Panc1 (cell line): ENCODE data around the gene TBX2. TPM values are rescaled to one million over a fixed set of nuclear protein-coding genes. Genes with fewer than 3 reads are reported as not detected.

ENCODE experiments used
- ATAC-seq: fragments of 200-7000 bp; cut with Tn5 transposase; 2 replicates; pipeline ENCODE4 v1.9.1; 2020; ENCODE audit warnings: mild to moderate bottlenecking, moderate library complexity
- Bru-seq: library from RNA; stranded (reverse); fragments of 400-500 nt; gene quantifications from one replicate; lab custom pipeline; 2021; lab: Mats Ljungman, UMichigan
- BruChase-seq, 2 experiments: library from RNA; stranded (reverse); fragments of 400-500 nt; gene quantifications; one replicate each; lab custom pipeline; 2021; lab: Mats Ljungman, UMichigan
- BruUV-seq: library from RNA; stranded (reverse); fragments of 400-500 nt; replicated peaks from 2 replicates; lab custom pipeline; 2021; lab: Mats Ljungman, UMichigan
- CTCF ChIA-PET: fragments of 300-600 bp; sonication (Branson Sonifier 250); formaldehyde crosslinking; loops from one replicate; lab custom pipeline; 2022; ENCODE audit warnings: antibody characterized with exemption; lab: Charles Lee
- POLR2A ChIA-PET: fragments of 300-600 bp; sonication (Branson Sonifier 250); formaldehyde crosslinking; loops from one replicate; lab custom pipeline; 2022; ENCODE audit warnings: antibody characterized with exemption; lab: Charles Lee
- DNase-seq: peaks from one replicate; pipeline ENCODE4 v3.0.0-alpha.2; 2010; ENCODE audit warnings: low read depth, low spot score
- H3K27ac ChIP-seq: 2 replicates; pipeline ENCODE4 v1.5.1; 2011; ENCODE audit warnings: mild to moderate bottlenecking, low read length, inconsistent platforms
- H3K27me3 ChIP-seq: fragments of 200-500 bp; sonication (Bioruptor generic); 2 replicates; pipeline ENCODE4 v1.6.0; 2014; ENCODE audit warnings: low read length, inconsistent platforms; ENCODE audit not compliant: control insufficient read depth, insufficient read depth
- H3K36me3 ChIP-seq: fragments of 200-500 bp; sonication (Bioruptor generic); 2 replicates; pipeline ENCODE4 v1.5.1; 2014; ENCODE audit warnings: inconsistent platforms, mild to moderate bottlenecking, low read length, moderate library complexity; ENCODE audit not compliant: control insufficient read depth, insufficient read depth
- H3K4me1 ChIP-seq: 2 replicates; pipeline ENCODE4 v1.5.1; 2011; ENCODE audit warnings: inconsistent platforms, mild to moderate bottlenecking, low read length, moderate library complexity; ENCODE audit not compliant: control insufficient read depth, insufficient read depth
- H3K4me3 ChIP-seq, 2 experiments: 2 replicates each; pipeline ENCODE4 v1.5.1; 2011 to 2012; ENCODE audit warnings: low read depth in 2 of 2, low read length in 2 of 2, mild to moderate bottlenecking in 2 of 2, inconsistent platforms in 1 of 2, moderate library complexity in 1 of 2
- H3K9me3 ChIP-seq: fragments of 200-500 bp; sonication (Bioruptor generic); 2 replicates; pipeline ENCODE4 v1.5.1; 2014; ENCODE audit warnings: low read depth, mild to moderate bottlenecking, inconsistent platforms, low read length, moderate library complexity; ENCODE audit not compliant: control insufficient read depth, insufficient read depth
- CTCF ChIP-seq: fragments of 450-650 bp; IDR thresholded peaks from 2 replicates; pipeline ENCODE4 v1.5.1; 2017; ENCODE audit warnings: mild to moderate bottlenecking
- POLR2AphosphoS5 ChIP-seq: IDR thresholded peaks from 2 replicates; pipeline ENCODE4 v1.6.1; 2012; ENCODE audit warnings: mild to moderate bottlenecking, low read depth, low read length, moderate library complexity
- REST ChIP-seq, 2 experiments: IDR thresholded peaks; 2 replicates each; pipeline ENCODE4 v1.6.1; 2011 to 2012; ENCODE audit warnings: low read depth in 2 of 2, control low read depth in 1 of 2, low read length in 1 of 2, mild to moderate bottlenecking in 1 of 2, moderate library complexity in 1 of 2; ENCODE audit not compliant: insufficient read depth in 1 of 2
- SIN3A ChIP-seq: IDR thresholded peaks from 2 replicates; pipeline ENCODE4 v1.6.1; 2012; ENCODE audit warnings: low read depth, mild to moderate bottlenecking, low read length, moderate library complexity, borderline replicate concordance; ENCODE audit not compliant: insufficient read depth
- TCF7L2 ChIP-seq: IDR thresholded peaks from 2 replicates; pipeline ENCODE4 v1.6.1; 2011; ENCODE audit warnings: mild to moderate bottlenecking, low read depth, low read length, inconsistent platforms
- in situ Hi-C: cut with HindIII; loops from 2 replicates; pipeline ENCODE4 v1.10.0; 2016; ENCODE audit warnings: low sequenced_read_pairs, low pct_unique_long_range_greater_than_20kb
- intact Hi-C: fragments of 100-400 bp; cut with micrococcal nuclease; formaldehyde crosslinking; loops from one replicate; pipeline ENCODE4 v1.10.0; 2022; ENCODE audit not compliant: unreplicated experiment
- long read RNA-seq: library from polyadenylated mRNA; unstranded; transcript quantifications from one replicate; pipeline ENCODE4 v2.0.0, GENCODE V29; 2021; ENCODE audit not compliant: unreplicated experiment
- polyA plus RNA-seq: library from polyadenylated mRNA; unstranded; fragments of >200 nt; gene quantifications from one replicate; pipeline ENCODE4 v1.2.1, GENCODE V29; 2012; ENCODE audit warnings: missing spikeins; ENCODE audit not compliant: insufficient read length
- total RNA-seq: library from RNA; stranded (reverse); gene quantifications from one replicate; pipeline ENCODE4 v1.2.1, GENCODE V29; 2021; ENCODE audit not compliant: unreplicated experiment

Gene TBX2
- total RNA-seq (35.6 TPM), Bru-seq, nascent RNA (percentile 78 among the genes with signal in this experiment), BruChase-seq, experiment 1, labeled RNA remaining after a 2-hour chase (percentile 72 among the genes with signal in this experiment), BruChase-seq, experiment 2, labeled RNA remaining after a 6-hour chase (percentile 62 among the genes with signal in this experiment)
- 30.7 TPM for polyA plus RNA-seq
- long read RNA-seq, transcript TBX2-201 (7 exons, 3,339 nt) = major isoform, 34 of 60 reads
- long read RNA-seq, partial matches to known transcripts = 9 of 60 reads
- long read RNA-seq, other reads (novel, unspliced or antisense) = 17 of 60 reads

DNA sequence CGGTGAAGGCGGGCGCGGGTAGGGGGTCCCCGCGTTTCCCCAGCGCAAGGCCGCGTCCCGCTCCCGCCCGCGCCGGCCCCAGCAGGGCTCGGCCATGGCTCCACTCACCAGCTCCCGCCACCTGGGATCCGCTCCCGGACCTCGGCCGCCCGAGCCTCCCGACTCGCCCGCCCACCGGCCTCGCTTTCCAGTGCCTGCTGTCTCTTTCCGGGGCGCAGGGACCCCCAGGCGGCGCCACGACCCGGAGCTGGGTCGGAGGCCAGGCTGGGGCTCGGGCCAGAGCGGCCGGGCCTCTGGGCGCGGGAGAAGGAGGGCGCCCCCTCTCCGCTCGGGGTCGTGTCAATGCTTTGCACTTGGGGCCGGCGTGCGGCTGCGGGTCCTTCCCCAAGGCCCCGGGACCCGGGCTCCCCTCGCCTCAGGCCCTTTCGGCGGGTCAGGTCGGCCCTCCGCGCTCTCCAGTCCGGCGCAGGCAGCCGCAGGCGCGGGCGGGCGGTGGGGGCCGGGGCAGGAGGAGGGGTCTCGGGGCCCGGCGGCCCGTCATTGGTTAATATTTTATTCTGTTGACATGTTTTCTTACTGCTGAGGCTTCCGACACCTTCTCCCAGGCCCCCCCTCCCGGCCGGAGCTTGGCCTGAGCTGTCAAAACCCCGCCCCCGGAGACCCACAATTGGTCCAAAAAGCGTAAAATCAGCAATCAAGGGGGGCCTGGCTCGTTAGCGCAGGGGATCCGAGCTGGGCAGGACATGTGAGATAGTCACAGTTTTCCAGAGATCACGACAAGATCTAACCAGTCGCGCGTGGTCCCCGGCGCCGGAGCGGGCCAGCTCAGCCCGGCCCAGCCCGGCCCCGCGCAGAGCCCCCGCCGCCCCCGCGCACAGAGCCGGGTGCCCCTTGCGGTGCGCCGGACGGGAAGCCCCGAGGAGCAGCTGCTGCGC, at the start of gene TBX2:
TBX2 (plus strand) TSS at position 713 of the 935 bp plus-strand sequence. CDS start 334 bp downstream, outside the sequence.
- H3K27ac ChIP-seq = peak within 1 kb of the TSS; percentile 85
- peak within 1 kb of the TSS; percentile 55 to 79 for H3K4me3 ChIP-seq
- H3K4me1 ChIP-seq = peaks cover 15% of the 10 kb centered on the region
- no peaks in the 10 kb centered on the region for H3K27me3 ChIP-seq
- DNase-seq (no peak), ATAC-seq (peak; percentile 87)
- BruUV-seq = no TSS peak
- H3K36me3 ChIP-seq = no peaks in the 10 kb centered on the region
- ChIA-PET POLR2A (no interaction called here), CTCF (interaction anchor here (0.6 to 0.8 kb wide), 4 partner anchors 9 to 676 kb away, joined by 3 to 7 read pairs (median 6); no protein-coding TSS in a partner anchor)
- no peaks in the 10 kb centered on the region for H3K9me3 ChIP-seq
- in situ Hi-C loops (no loop called here), intact Hi-C loops (loop anchor here (10.0 kb wide), 1 partner anchor 395 kb away; no protein-coding TSS in a partner anchor)
- TF ChIP-seq REST (IDR thresholded peaks at IDR 0.05; ENCODE audit: insufficient read depth in 1 of 2, low read depth in 2 of 2, low read length in 1 of 2) (no peak), CTCF (no peak; the same call in 1 of the 2 replicates), TCF7L2 (no peak), POLR2AphosphoS5 (no peak), SIN3A (no peak)

- intact Hi-C loops (no loop called here), in situ Hi-C loops (no loop called here)
- H3K36me3 ChIP-seq = no peaks in the 10 kb centered on the region
- no peak overlapping the region for H3K4me3 ChIP-seq
- POLR2A ChIA-PET = no interaction called here
- no peak for ATAC-seq
- no TSS peak for BruUV-seq
- peak overlapping the region; percentile 44; the same call in 1 of the 2 replicates for H3K27ac ChIP-seq
- TF ChIP-seq SIN3A = no peak
- TF ChIP-seq REST (IDR thresholded peaks at IDR 0.05; ENCODE audit: insufficient read depth in 1 of 2, low read depth in 2 of 2, low read length in 1 of 2) = no peak
- no peak for TF ChIP-seq CTCF
- no peak for TF ChIP-seq POLR2AphosphoS5
- TF ChIP-seq TCF7L2 = no peak
- H3K9me3 ChIP-seq = no peaks in the 10 kb centered on the region
- H3K4me1 ChIP-seq = peaks cover 12% of the 10 kb centered on the region
- CTCF ChIA-PET = interaction anchor here (0.5 kb wide), 1 partner anchor 199 kb away, joined by 4 read pairs; no protein-coding TSS in a partner anchor
- no peaks in the 10 kb centered on the region for H3K27me3 ChIP-seq
- no peak for DNase-seq
Observed at GRCh38 chr17:61351745-61352407, 47.8 kb upstream of the TBX2 start.
